CD14-positive monocyte (primary cell): ENCODE measurements around the gene PHLDA1. TPM values are rescaled to one million over a fixed set of nuclear protein-coding genes. Genes with fewer than 3 reads are reported as not detected.

Experiments used
- DNase-seq, 3 donors: peaks; one replicate each; pipeline ENCODE4 v3.0.0-alpha.2; 2011 to 2022
- H2AFZ ChIP-seq: 2 replicates; pipeline ENCODE4 v1.6.0; 2012; ENCODE audit warnings: mild to moderate bottlenecking, low read depth, low read length, inconsistent platforms; ENCODE audit not compliant: insufficient read depth, poor library complexity, severe bottlenecking
- H3K27ac ChIP-seq, 2 donors: 1 replicate in 1 of 2; 2 replicates in 1 of 2; pipeline ENCODE4 v1.5.1; 2012 to 2013; ENCODE audit warnings: low read length in 2 of 2, control low read depth in 1 of 2, inconsistent platforms in 1 of 2, low read depth in 1 of 2, mild to moderate bottlenecking in 1 of 2
- H3K27me3 ChIP-seq, 2 donors: one replicate each; pipeline versions ENCODE4 v1.6.0 to v1.6.1; 2011 to 2013; ENCODE audit warnings: low read length in 2 of 2; ENCODE audit not compliant: control insufficient read depth in 2 of 2, insufficient read depth in 2 of 2
- H3K36me3 ChIP-seq, 2 donors: replicated peaks in 1 of 2; 1 replicate in 1 of 2; 2 replicates in 1 of 2; pipeline versions ENCODE4 v1.5.1 to v1.6.1; 2012 to 2013; ENCODE audit warnings: low read length in 2 of 2, control low read depth in 1 of 2, inconsistent platforms in 1 of 2, mild to moderate bottlenecking in 1 of 2; ENCODE audit not compliant: insufficient read depth in 2 of 2, control insufficient read depth in 1 of 2
- H3K4me1 ChIP-seq, 2 donors: 1 replicate in 1 of 2; 2 replicates in 1 of 2; pipeline versions ENCODE4 v1.5.1 to v1.6.1; 2012 to 2013; ENCODE audit warnings: low read length in 2 of 2, control low read depth in 1 of 2, inconsistent platforms in 1 of 2, mild to moderate bottlenecking in 1 of 2, moderate library complexity in 1 of 2; ENCODE audit not compliant: insufficient read depth in 2 of 2, control insufficient read depth in 1 of 2
- H3K4me2 ChIP-seq: replicated peaks from 2 replicates; pipeline ENCODE3; 2012; ENCODE audit warnings: low read length, moderate library complexity, mild to moderate bottlenecking; ENCODE audit not compliant: poor library complexity, severe bottlenecking; ENCODE audit errors: extremely low read depth
- H3K4me3 ChIP-seq, 3 experiments: fragments of 200-600 bp in 1 of 3; sonication (generic) in 1 of 3; replicated peaks in 1 of 3; 1 replicate in 2 of 3; 2 replicates in 1 of 3; pipeline ENCODE4 v1.5.1; 2011 to 2013; ENCODE audit warnings: low read length in 3 of 3, mild to moderate bottlenecking in 3 of 3, control low read depth in 2 of 3, low read depth in 2 of 3, inconsistent platforms in 1 of 3, moderate library complexity in 1 of 3
- H3K79me2 ChIP-seq: 2 replicates; pipeline ENCODE4 v1.6.0; 2012; ENCODE audit warnings: mild to moderate bottlenecking, control low read depth, inconsistent platforms, low read length, moderate library complexity; ENCODE audit not compliant: insufficient read depth
- H3K9ac ChIP-seq: 2 replicates; pipeline ENCODE4 v1.6.0; 2017; ENCODE audit warnings: low read length, mild to moderate bottlenecking; ENCODE audit not compliant: insufficient read depth, poor library complexity, severe bottlenecking
- H3K9me3 ChIP-seq, 2 donors: replicated peaks in 1 of 2; 1 replicate in 1 of 2; 2 replicates in 1 of 2; pipeline versions ENCODE4 v1.5.1 to v1.6.1; 2012 to 2013; ENCODE audit warnings: low read length in 2 of 2, control low read depth in 1 of 2; ENCODE audit not compliant: control insufficient read depth in 1 of 2, insufficient read depth in 1 of 2
- H4K20me1 ChIP-seq: 2 replicates; pipeline ENCODE4 v1.6.0; 2012; ENCODE audit warnings: mild to moderate bottlenecking, low read length, control low read depth, moderate library complexity; ENCODE audit not compliant: insufficient read depth
- H3K27ac Mint-ChIP-seq, 7 donors: one replicate each; pipeline ENCODE4 v1.8.0; 2020; ENCODE audit warnings: mild to moderate bottlenecking in 7 of 7, mixed read lengths in 7 of 7, moderate library complexity in 6 of 7, inconsistent platforms in 2 of 7
- H3K27me3 Mint-ChIP-seq, 3 donors: one replicate each; pipeline ENCODE4 v1.8.0; 2021 to 2022; ENCODE audit warnings: low read depth in 3 of 3, mild to moderate bottlenecking in 3 of 3, mixed read lengths in 3 of 3, moderate library complexity in 3 of 3, inconsistent platforms in 1 of 3
- H3K36me3 Mint-ChIP-seq, 2 donors: one replicate each; pipeline ENCODE4 v1.8.0; 2020; ENCODE audit warnings: mixed read lengths in 2 of 2, inconsistent platforms in 1 of 2, mild to moderate bottlenecking in 1 of 2
- H3K4me1 Mint-ChIP-seq: one replicate; pipeline ENCODE4 v1.8.0; 2020; ENCODE audit warnings: mild to moderate bottlenecking, mixed read lengths
- H3K4me3 Mint-ChIP-seq, 2 donors: one replicate each; pipeline ENCODE4 v1.8.0; 2020; ENCODE audit warnings: mild to moderate bottlenecking in 2 of 2, mixed read lengths in 2 of 2, moderate library complexity in 1 of 2
- H3K9me3 Mint-ChIP-seq, 7 donors: one replicate each; pipeline ENCODE4 v1.8.0; 2020 to 2022; ENCODE audit warnings: mixed read lengths in 7 of 7, mild to moderate bottlenecking in 6 of 7, moderate library complexity in 6 of 7, inconsistent platforms in 2 of 7
- WGBS: methylation state at CpG from one replicate; pipeline ENCODE4 v1.1.5; 2013; ENCODE audit warnings: missing lambda C conversion rate; ENCODE audit not compliant: insufficient coverage; 5-methylcytosine and 5-hydroxymethylcytosine counted together
- intact Hi-C, 2 donors: fragments of 100-400 bp; cut with micrococcal nuclease; formaldehyde crosslinking; loops; one replicate each; pipeline versions ENCODE4 v1.15.0 to v1.15.1; 2023
- polyA plus RNA-seq, 3 donors: library from polyadenylated mRNA; depleted of rRNA in 1 of 3; unstranded in 2 of 3; stranded (reverse) in 1 of 3; fragments of 300-500 nt in 2 of 3; fragments of >200 nt in 1 of 3; fragmentation: Illumina TruSeq in 2 of 3; gene quantifications; 1 replicate in 2 of 3; 2 replicates in 1 of 3; pipeline ENCODE4 v1.2.3, GENCODE V29; 2012 to 2021
- TF ChIP-seq, protein P1 (sequence below): fragments of 200-600 bp; IDR thresholded peaks from one replicate; pipeline ENCODE4 v1.8.0; 2022; ENCODE audit warnings: antibody characterized with exemption, mild to moderate bottlenecking

The PHLDA1 gene
- polyA plus RNA-seq, 3 donors, result 1.1 to 5.8 (median 1.6) TPM

DNA sequence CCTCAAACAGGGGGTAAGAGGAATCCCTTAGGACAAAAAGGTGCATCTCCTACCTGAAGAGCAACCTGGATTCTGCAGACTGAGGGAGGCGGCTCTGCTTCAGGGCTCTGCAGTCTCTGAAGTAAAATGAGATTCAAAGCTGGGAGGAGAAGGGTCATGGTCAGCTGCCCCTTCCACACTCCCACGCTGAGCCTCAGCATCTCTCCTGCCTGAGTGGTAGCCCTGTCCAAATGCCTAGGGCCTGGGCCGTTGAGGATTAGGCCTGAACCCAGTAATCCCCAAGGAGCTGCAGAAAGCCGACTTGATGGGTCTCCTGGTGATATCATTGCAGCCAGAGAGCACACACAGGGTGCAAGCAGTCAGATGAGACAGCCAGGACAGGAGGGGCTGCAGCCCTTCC lies 18.9 kb downstream of the PHLDA1 start:
- peak overlapping the region in 1 of 7 donors; percentile 60 for H3K27ac Mint-ChIP-seq
- Histone ChIP-seq H4K20me1 (no peaks in the 10 kb centered on the region), H3K4me2 (no peak overlapping the region), H3K79me2 (no peaks in the 10 kb centered on the region), H3K4me1 (no peaks in the 10 kb centered on the region), H3K27ac (no peak overlapping the region), H3K36me3 (no peaks in the 10 kb centered on the region), H3K27me3 (no peaks in the 10 kb centered on the region), H3K4me3 (no peak overlapping the region), H2AFZ (no peak overlapping the region), H3K9ac (no peak overlapping the region), H3K9me3 (no peaks in the 10 kb centered on the region)
- intact Hi-C loops, result no loop called here
- TF ChIP-seq, protein P1, sequence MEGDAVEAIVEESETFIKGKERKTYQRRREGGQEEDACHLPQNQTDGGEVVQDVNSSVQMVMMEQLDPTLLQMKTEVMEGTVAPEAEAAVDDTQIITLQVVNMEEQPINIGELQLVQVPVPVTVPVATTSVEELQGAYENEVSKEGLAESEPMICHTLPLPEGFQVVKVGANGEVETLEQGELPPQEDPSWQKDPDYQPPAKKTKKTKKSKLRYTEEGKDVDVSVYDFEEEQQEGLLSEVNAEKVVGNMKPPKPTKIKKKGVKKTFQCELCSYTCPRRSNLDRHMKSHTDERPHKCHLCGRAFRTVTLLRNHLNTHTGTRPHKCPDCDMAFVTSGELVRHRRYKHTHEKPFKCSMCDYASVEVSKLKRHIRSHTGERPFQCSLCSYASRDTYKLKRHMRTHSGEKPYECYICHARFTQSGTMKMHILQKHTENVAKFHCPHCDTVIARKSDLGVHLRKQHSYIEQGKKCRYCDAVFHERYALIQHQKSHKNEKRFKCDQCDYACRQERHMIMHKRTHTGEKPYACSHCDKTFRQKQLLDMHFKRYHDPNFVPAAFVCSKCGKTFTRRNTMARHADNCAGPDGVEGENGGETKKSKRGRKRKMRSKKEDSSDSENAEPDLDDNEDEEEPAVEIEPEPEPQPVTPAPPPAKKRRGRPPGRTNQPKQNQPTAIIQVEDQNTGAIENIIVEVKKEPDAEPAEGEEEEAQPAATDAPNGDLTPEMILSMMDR, result no peak
- no peaks in the 10 kb centered on the region for H3K36me3 Mint-ChIP-seq
- no peak overlapping the region for H3K4me3 Mint-ChIP-seq
- H3K9me3 Mint-ChIP-seq, result peaks cover 0 to 2% (median 0%) of the 10 kb centered on the region in 7 donors
- peaks cover 3 to 6% (median 3%) of the 10 kb centered on the region in 3 donors for H3K27me3 Mint-ChIP-seq
- WGBS, result 94% methylated on average over 3 of the region's 4 CpGs
- no peaks in the 10 kb centered on the region for H3K4me1 Mint-ChIP-seq
- no peak for DNase-seq

DNA sequence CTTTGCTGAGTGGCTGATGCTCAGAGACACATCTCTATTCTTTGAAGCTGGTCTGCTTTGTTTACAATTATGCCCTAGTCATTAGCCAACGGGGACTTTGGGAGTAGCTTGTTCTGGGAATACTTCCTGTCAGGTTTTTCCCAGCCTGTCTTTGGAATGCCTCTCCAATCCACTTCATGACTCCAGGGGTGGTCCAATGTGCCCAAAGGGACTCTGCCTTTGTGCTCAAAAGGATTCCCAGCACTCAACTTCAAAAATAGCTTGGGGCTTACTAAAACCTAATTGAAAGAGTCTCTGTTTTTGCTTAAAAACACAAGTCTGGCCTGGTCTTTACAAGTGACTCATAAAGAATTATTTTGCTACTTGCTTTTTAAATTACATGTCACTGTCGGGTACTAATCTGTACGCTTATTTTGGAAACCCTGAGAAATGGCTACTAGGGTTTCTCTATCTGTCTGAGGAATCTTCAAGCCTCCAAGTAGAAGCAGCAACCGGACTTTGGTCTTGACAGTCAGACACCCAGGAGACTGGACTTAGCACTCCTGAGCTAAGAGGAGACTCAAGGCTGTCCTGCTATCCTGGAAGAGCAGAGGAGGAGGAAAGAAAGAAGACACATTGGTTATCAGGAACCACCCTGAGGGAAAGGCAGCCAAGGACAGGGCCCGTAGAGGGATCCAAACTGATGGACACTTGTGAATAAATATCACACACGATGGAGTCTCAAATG lies 20.7 kb downstream of the PHLDA1 start:
- H3K4me3 ChIP-seq, result no peak overlapping the region
- Mint-ChIP-seq H3K9me3 (peaks cover 0 to 2% (median 0%) of the 10 kb centered on the region in 7 donors), H3K36me3 (no peaks in the 10 kb centered on the region), H3K27me3 (peaks cover 0 to 6% (median 3%) of the 10 kb centered on the region in 3 donors), H3K4me3 (no peak overlapping the region), H3K4me1 (no peaks in the 10 kb centered on the region), H3K27ac (no peak overlapping the region)
- TF ChIP-seq, protein P1, result no peak
- no peaks in the 10 kb centered on the region for H3K27me3 ChIP-seq
- no peak overlapping the region for H2AFZ ChIP-seq
- H3K4me1 ChIP-seq, result no peaks in the 10 kb centered on the region
- H3K79me2 ChIP-seq, result no peaks in the 10 kb centered on the region
- H4K20me1 ChIP-seq, result no peaks in the 10 kb centered on the region
- no peaks in the 10 kb centered on the region for H3K36me3 ChIP-seq
- no peak overlapping the region for H3K27ac ChIP-seq
- H3K4me2 ChIP-seq, result no peak overlapping the region
- H3K9me3 ChIP-seq, result no peaks in the 10 kb centered on the region
- WGBS, result 93% methylated on average over 5 of the region's 6 CpGs
- DNase-seq, result no peak
- intact Hi-C loops, result no loop called here
- no peak overlapping the region for H3K9ac ChIP-seq
